SJSA1 (cell line): ENCODE results near the gene CD86. TPM values are rescaled to one million over a fixed set of nuclear protein-coding genes. Genes with fewer than 3 reads are reported as not detected.
"Not testable (repeated sequence)": the region's sequence is repeated elsewhere in the genome, so short reads cannot be mapped to it uniquely, and the experiment has no call there.

ENCODE experiments used
- DNase-seq, 2 experiments: peaks; one replicate each; pipeline ENCODE4 v3.0.0-alpha.2; 2015 to 2020; ENCODE audit warnings: low spot score in 2 of 2, low read depth in 1 of 2
- H3K27ac ChIP-seq: fragments of 250-450 bp; sonication (Bioruptor Pico); 2 replicates; pipeline ENCODE4 v1.5.1; 2020; ENCODE audit warnings: mild to moderate bottlenecking, moderate library complexity
- H3K27me3 ChIP-seq: fragments of 250-450 bp; sonication (Bioruptor Pico); replicated peaks from 2 replicates; pipeline ENCODE4 v1.5.1; 2020; ENCODE audit warnings: mild to moderate bottlenecking, moderate library complexity
- H3K36me3 ChIP-seq: fragments of 250-450 bp; sonication (Bioruptor Pico); 2 replicates; pipeline ENCODE4 v1.5.1; 2020; ENCODE audit warnings: mild to moderate bottlenecking
- H3K4me1 ChIP-seq: fragments of 250-450 bp; sonication (Bioruptor Pico); replicated peaks from 2 replicates; pipeline ENCODE4 v1.6.1; 2021; ENCODE audit warnings: mild to moderate bottlenecking
- H3K4me3 ChIP-seq: fragments of 250-450 bp; sonication (Bioruptor Pico); 2 replicates; pipeline ENCODE4 v1.5.1; 2020; ENCODE audit warnings: mild to moderate bottlenecking
- H3K9me3 ChIP-seq: fragments of 250-450 bp; sonication (Bioruptor Pico); replicated peaks from 2 replicates; pipeline ENCODE4 v1.5.1; 2020; ENCODE audit warnings: mild to moderate bottlenecking
- total RNA-seq: library from RNA; depleted of rRNA; stranded (reverse); fragments of >200 nt; shearing (Covaris generic); gene quantifications from 2 replicates; pipeline ENCODE4 v1.2.3, GENCODE V29; 2014

CD86 gene
- total RNA-seq, 1 experiment from 2014 or later: not detected

- Histone ChIP-seq H3K4me1 (no peaks in the 10 kb centered on the region), H3K9me3 (no peaks in the 10 kb centered on the region), H3K36me3 (no peaks in the 10 kb centered on the region), H3K4me3 (no peak overlapping the region), H3K27me3 (no peaks in the 10 kb centered on the region), H3K27ac (no peak overlapping the region)
- no peak for DNase-seq
Observed at GRCh38 chr3:122104515-122105194, 49.5 kb downstream of the CD86 start.

- Histone ChIP-seq H3K27ac (no peak overlapping the region), H3K4me3 (no peak overlapping the region), H3K27me3 (no peaks in the 10 kb centered on the region), H3K9me3 (no peaks in the 10 kb centered on the region), H3K36me3 (no peaks in the 10 kb centered on the region), H3K4me1 (no peaks in the 10 kb centered on the region)
- DNase-seq: no peak
Observed at GRCh38 chr3:122105626-122106025, 50.5 kb downstream of the CD86 start.

- H3K27ac ChIP-seq: no peak overlapping the region
Observed at GRCh38 chr3:122107171-122107570, 52.0 kb downstream of the CD86 start.

DNA sequence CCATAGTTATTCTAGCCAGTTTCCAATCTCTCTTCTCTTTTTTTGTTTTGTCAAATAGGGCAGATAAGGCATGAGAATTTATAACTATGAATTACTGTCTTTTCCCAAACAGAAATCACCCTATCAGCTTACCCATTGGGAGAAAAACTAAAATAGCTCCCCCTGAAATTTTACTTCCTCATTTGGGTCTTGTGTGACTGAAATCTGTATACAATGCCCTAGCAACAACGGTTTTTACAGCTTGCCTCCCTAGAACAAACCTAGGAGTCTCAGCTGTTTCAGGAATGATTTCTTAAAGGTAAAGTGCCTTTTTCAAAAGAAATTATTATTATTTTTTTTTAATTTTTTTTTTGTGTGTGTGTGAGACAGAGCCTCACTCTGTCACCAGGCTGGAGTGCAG, 56.8 kb downstream of the CD86 start:
- no peak overlapping the region for H3K27ac ChIP-seq
- no peaks in the 10 kb centered on the region for H3K4me1 ChIP-seq
- H3K27me3 ChIP-seq: no peaks in the 10 kb centered on the region
- H3K9me3 ChIP-seq: no peaks in the 10 kb centered on the region
- DNase-seq: no peak
- H3K36me3 ChIP-seq: no peaks in the 10 kb centered on the region
- H3K4me3 ChIP-seq: no peak overlapping the region

More at GRCh38 chr3:122107171-122107570, 52.0 kb downstream of the CD86 start:
- Histone ChIP-seq H3K4me1 (no peaks in the 10 kb centered on the region), H3K4me3 (no peak overlapping the region), H3K36me3 (no peaks in the 10 kb centered on the region), H3K27me3 (no peaks in the 10 kb centered on the region), H3K9me3 (no peaks in the 10 kb centered on the region)
- no peak for DNase-seq

DNA sequence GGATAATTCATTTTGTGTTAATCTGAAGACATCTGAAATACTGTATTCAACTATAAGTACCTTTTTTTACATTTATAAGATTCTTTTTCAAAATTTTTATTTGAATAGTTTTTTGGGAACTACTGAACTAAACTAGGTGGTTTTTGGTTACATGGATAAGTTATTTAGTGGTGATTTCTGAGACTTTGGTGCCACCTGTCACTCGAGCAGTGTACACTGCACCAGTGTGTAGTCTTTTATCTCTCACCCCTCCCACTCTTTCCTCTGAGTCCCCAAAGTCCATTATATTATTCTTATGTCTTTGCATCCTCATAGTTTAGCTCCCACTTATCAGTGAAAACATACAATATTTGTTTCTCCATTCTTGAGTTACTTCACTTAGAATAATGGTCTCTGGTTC, 57.6 kb downstream of the CD86 start:
- Histone ChIP-seq H3K27me3 (no peaks in the 10 kb centered on the region), H3K4me1 (no peaks in the 10 kb centered on the region), H3K36me3 (no peaks in the 10 kb centered on the region), H3K4me3 (no peak overlapping the region), H3K9me3 (no peaks in the 10 kb centered on the region), H3K27ac (no peak overlapping the region)
- no peak for DNase-seq

DNA sequence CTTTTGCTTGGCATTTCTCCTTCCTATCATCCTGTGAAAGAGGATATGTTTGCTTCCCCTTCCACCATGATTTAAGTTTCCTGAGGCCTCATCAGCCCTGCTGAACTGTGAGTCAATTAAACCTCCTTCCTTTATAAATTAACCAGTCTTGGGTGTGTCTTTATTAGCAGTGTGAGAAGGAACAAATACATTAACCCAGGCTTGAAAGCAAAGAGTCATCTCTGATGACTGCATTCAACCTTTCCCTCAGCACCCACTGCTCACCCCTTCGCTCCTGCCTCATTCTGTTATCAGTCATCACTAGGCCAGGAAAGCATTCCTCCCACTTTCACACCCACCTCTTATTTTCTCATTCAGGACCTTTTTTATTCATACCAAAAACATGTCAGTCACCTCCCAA, 68.7 kb downstream of the CD86 start:
- Histone ChIP-seq H3K27ac (no peak overlapping the region), H3K27me3 (no peaks in the 10 kb centered on the region), H3K4me1 (no peaks in the 10 kb centered on the region), H3K4me3 (no peak overlapping the region), H3K36me3 (no peaks in the 10 kb centered on the region), H3K9me3 (no peaks in the 10 kb centered on the region)
- no peak for DNase-seq

GRCh38 chr3:122132949-122133540, 77.9 kb downstream of the CD86 start:
- Histone ChIP-seq H3K4me1 (no peaks in the 10 kb centered on the region), H3K27ac (no peak overlapping the region), H3K9me3 (no peaks in the 10 kb centered on the region), H3K36me3 (no peaks in the 10 kb centered on the region), H3K4me3 (no peak overlapping the region), H3K27me3 (no peaks in the 10 kb centered on the region)
- DNase-seq: no peak

DNA sequence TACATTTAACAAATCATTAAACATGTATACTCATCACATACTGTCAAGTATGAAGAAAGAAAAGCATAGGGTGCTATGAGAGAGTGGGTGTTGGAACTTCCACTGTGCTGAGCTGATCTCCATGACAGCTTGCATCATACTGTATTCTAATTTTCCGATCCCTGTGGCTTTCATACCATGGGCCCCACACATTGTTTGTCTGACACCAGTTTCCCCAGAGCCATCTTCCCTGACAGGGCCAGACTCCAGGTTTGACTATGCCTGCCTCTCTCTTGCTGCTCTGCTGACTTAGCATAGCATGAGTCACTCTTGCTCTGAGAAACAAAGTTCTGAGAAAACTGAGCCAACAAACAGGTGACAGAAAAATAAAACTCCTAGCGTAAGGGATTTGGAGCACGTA, 91.3 kb downstream of the CD86 start:
- H3K4me1 ChIP-seq: no peaks in the 10 kb centered on the region

DNA sequence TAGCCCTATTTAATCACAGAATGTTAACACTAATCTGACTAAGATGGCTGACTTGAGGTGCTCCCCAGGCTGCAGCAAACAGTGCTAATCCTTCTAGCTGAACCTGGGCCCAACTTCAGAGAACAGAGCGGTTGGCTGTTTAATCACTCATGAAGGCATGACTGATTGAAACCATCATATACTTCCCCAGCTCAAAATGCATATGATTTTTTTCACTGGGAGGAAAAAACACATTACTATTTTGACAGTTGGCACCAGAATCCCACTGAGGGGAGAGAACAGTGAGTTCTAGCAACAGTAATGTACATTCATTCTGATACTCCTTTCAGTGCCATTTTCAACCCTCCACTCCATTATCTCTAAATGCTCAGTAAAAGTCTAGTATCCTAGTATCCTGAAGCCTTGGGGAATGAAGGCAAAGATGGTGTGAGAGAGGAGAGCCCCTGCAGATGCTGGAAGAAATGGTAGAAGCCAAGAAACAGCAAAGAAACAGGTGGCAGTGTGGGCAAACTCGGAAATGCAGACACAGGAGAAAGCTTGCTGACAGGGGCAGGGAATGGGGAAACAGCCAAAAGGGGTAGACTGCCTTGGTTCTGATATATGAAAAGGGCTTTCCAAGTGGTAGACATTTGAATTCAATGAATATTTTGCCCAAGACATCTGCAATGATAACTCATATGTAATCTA, 93.9 kb downstream of the CD86 start:
- Histone ChIP-seq H3K9me3 (no peaks in the 10 kb centered on the region), H3K4me1 (no peaks in the 10 kb centered on the region), H3K36me3 (no peaks in the 10 kb centered on the region), H3K4me3 (no peak overlapping the region), H3K27ac (no peak overlapping the region), H3K27me3 (no peaks in the 10 kb centered on the region)
- no peak for DNase-seq

More for the DNA sequence above, 91.3 kb downstream of the CD86 start:
- no peaks in the 10 kb centered on the region for H3K27me3 ChIP-seq
- no peak for DNase-seq
- no peak overlapping the region for H3K27ac ChIP-seq
- H3K4me3 ChIP-seq: no peak overlapping the region
- H3K36me3 ChIP-seq: no peaks in the 10 kb centered on the region
- no peaks in the 10 kb centered on the region for H3K9me3 ChIP-seq

DNA sequence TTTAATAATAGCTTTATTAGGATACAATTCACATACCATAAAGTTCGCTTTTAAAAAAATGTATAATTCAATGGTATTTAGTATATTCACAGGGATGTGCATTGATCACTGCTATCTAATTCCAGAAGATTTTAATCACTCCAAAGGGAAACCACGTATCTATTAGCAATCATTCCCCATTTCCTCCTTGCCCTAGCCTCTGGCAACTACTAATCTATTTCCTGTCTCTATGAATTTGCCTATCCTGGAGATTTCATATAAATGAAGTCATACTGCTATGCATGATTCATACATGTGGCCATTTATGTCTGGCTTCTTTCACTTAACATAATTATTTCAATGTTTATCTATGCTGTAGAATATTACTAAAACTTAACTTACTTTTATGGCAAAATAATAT, 96.3 kb downstream of the CD86 start:
- Histone ChIP-seq H3K4me1 (no peaks in the 10 kb centered on the region), H3K9me3 (no peaks in the 10 kb centered on the region), H3K4me3 (no peak overlapping the region), H3K27me3 (no peaks in the 10 kb centered on the region), H3K36me3 (no peaks in the 10 kb centered on the region), H3K27ac (no peak overlapping the region)
- no peak for DNase-seq

DNA sequence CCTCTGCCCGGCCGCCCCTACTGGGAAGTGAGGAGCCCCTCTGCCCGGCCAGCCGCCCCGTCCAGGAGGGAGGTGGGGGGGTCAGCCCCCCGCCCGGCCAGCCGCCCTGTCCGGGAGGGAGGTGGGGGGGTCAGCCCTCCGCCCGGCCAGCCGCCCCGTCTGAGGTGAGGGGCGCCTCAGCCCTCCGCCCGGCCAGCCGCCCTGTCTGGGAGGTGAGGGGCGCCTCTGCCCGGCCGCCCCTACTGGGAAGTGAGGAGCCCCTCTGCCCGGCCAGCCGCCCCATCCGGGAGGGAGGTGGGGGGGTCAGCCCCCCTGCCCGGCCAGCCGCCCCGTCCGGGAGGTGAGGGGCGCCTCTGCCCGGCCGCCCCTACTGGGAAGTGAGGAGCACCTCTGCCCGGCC, 109.8 kb downstream of the CD86 start:
- not testable (repeated sequence) for H3K4me3 ChIP-seq, H3K36me3 ChIP-seq, DNase-seq, H3K27me3 ChIP-seq, H3K4me1 ChIP-seq, H3K27ac ChIP-seq, H3K9me3 ChIP-seq

GRCh38 chr3:122167630-122168029, 112.5 kb downstream of the CD86 start:
- Histone ChIP-seq H3K4me3 (no peak overlapping the region), H3K27ac (no peak overlapping the region), H3K4me1 (no peaks in the 10 kb centered on the region), H3K36me3 (no peaks in the 10 kb centered on the region), H3K27me3 (no peaks in the 10 kb centered on the region), H3K9me3 (no peaks in the 10 kb centered on the region)
- no peak for DNase-seq

- Histone ChIP-seq H3K4me1 (no peaks in the 10 kb centered on the region), H3K27ac (no peak overlapping the region), H3K36me3 (no peaks in the 10 kb centered on the region), H3K27me3 (no peaks in the 10 kb centered on the region), H3K9me3 (no peaks in the 10 kb centered on the region), H3K4me3 (no peak overlapping the region)
- no peak for DNase-seq
Observed at GRCh38 chr3:122168044-122168443, 112.9 kb downstream of the CD86 start.

GRCh38 chr3:122169911-122170310, 114.7 kb downstream of the CD86 start:
- Histone ChIP-seq H3K27me3 (no peaks in the 10 kb centered on the region), H3K9me3 (no peaks in the 10 kb centered on the region), H3K27ac (no peak overlapping the region), H3K36me3 (no peaks in the 10 kb centered on the region), H3K4me3 (no peak overlapping the region), H3K4me1 (no peaks in the 10 kb centered on the region)
- no peak for DNase-seq
